ENCODE data around the gene ARHGEF28. TPM values are rescaled to one million over a fixed set of nuclear protein-coding genes. Genes with fewer than 3 reads are reported as not detected.

ARHGEF28 gene
- total and polyA plus RNA-seq, 4 experiments from 2014 or later, result not detected

- H3K27ac Mint-ChIP-seq, result no peak overlapping the region
- intact Hi-C loops (cut with micrococcal nuclease), result no loop called here
- POLR2A ChIA-PET (ENCODE audit: partially characterized antibody), result no interaction called here
- H3K27ac ChIP-seq (ENCODE audit: low read depth, low read length), result no peak overlapping the region
- CTCF ChIA-PET (ENCODE audit: partially characterized antibody), result no interaction called here
- H3K4me3 Mint-ChIP-seq, result no peak overlapping the region
- no peaks in the 10 kb centered on the region for H3K27me3 ChIP-seq (ENCODE audit: insufficient read depth, low read length)
- no peaks in the 10 kb centered on the region for H3K4me1 Mint-ChIP-seq
- no peaks in the 10 kb centered on the region for H3K9me3 ChIP-seq (ENCODE audit: control insufficient read depth in 1 of 2, low read length in 2 of 2)
- no peak for DNase-seq
- H3K4me3 ChIP-seq (ENCODE audit: low read length in 2 of 2), result no peak overlapping the region
- no peaks in the 10 kb centered on the region for H3K9me3 Mint-ChIP-seq
- H3K36me3 ChIP-seq (ENCODE audit: insufficient read depth, low read length), result no peaks in the 10 kb centered on the region
- H3K27me3 Mint-ChIP-seq, result peaks cover 0 to 1% of the 10 kb centered on the region in 2 donors
- H3K36me3 Mint-ChIP-seq, result no peaks in the 10 kb centered on the region
- H3K4me1 ChIP-seq (ENCODE audit: insufficient read depth, low read length), result no peaks in the 10 kb centered on the region
Measured at GRCh38 chr5:73918791-73919221, 292.8 kb downstream of the ARHGEF28 start.

DNA sequence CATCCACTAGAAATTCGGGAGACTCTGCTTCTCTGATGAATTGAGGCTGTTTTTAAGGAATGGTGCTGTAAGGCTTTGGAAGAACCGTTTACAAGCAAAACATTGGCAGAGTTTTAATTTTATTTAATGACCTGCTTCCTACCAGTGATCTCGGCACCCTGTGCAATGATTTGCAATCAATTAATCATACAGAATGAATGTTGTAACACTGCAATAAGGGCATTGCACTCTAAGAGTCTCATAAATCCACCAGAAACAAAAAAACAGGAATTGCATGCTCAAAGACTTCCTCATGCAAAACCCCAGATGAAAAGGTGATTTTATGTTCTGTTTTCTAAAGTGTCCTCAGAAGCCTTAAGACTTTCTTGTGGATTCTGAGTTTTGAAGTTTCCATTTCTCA lies 295.7 kb downstream of the ARHGEF28 start:
- no peak overlapping the region for H3K27ac Mint-ChIP-seq
- no peak overlapping the region for H3K27ac ChIP-seq (ENCODE audit: low read depth, low read length)
- no peak overlapping the region for H3K4me3 Mint-ChIP-seq
- peaks cover 1 to 7% of the 10 kb centered on the region in 2 donors for H3K27me3 Mint-ChIP-seq
- CTCF ChIA-PET (ENCODE audit: partially characterized antibody), result no interaction called here
- H3K4me3 ChIP-seq (ENCODE audit: low read length in 2 of 2), result no peak overlapping the region
- no peaks in the 10 kb centered on the region for H3K36me3 ChIP-seq (ENCODE audit: insufficient read depth, low read length)
- H3K4me1 Mint-ChIP-seq, result no peaks in the 10 kb centered on the region
- DNase-seq, result no peak
- H3K27me3 ChIP-seq (ENCODE audit: insufficient read depth, low read length), result no peaks in the 10 kb centered on the region
- H3K4me1 ChIP-seq (ENCODE audit: insufficient read depth, low read length), result no peaks in the 10 kb centered on the region
- POLR2A ChIA-PET (ENCODE audit: partially characterized antibody), result no interaction called here
- intact Hi-C loops (cut with micrococcal nuclease), result no loop called here
- no peaks in the 10 kb centered on the region for H3K9me3 ChIP-seq (ENCODE audit: control insufficient read depth in 1 of 2, low read length in 2 of 2)
- no peaks in the 10 kb centered on the region for H3K36me3 Mint-ChIP-seq
- H3K9me3 Mint-ChIP-seq, result no peaks in the 10 kb centered on the region

GRCh38 chr5:73922224-73922623 lies 296.2 kb downstream of the ARHGEF28 start:
- no peak overlapping the region for H3K27ac Mint-ChIP-seq
- CTCF ChIA-PET (ENCODE audit: partially characterized antibody), result no interaction called here
- intact Hi-C loops (cut with micrococcal nuclease), result no loop called here

DNA sequence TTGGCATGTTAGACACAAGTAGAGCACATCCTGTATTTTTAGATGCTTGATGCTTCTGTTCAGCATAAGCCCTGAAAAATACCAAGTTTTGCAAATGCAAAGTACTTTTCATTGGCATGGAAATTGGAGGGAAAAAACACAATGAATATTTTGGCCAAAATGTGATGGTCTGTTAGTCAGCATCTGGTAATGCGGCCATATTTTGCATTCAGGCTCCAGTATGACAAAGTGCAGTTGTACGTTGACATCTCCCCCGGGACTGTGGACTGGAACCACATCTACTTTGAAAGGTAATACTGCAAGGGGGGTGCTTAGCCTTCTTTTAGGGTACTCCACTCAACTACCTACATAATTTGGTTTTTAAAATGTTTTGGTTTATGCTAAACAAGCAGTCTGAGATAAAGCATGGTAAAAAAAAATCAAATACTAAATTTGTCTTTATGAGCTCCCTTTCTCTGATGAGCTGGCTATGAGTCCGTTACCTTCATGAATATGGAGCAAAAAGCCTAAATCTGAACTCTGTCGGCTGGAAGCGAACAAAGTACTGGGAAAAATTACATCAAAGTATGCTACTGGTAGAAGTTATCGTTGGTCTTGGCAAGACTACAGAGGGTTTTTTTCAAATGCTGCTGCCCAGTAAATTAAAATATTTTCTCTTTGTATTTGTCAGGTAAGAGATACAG lies 297.0 kb downstream of the ARHGEF28 start:
- Histone ChIP-seq H3K9me3 (ENCODE audit: control insufficient read depth in 1 of 2, low read length in 2 of 2) (no peaks in the 10 kb centered on the region), H3K27me3 (ENCODE audit: insufficient read depth, low read length) (no peaks in the 10 kb centered on the region), H3K36me3 (ENCODE audit: insufficient read depth, low read length) (no peaks in the 10 kb centered on the region), H3K27ac (ENCODE audit: low read depth, low read length) (no peak overlapping the region), H3K4me3 (ENCODE audit: low read length in 2 of 2) (no peak overlapping the region), H3K4me1 (ENCODE audit: insufficient read depth, low read length) (no peaks in the 10 kb centered on the region)
- Mint-ChIP-seq H3K27ac (no peak overlapping the region), H3K36me3 (no peaks in the 10 kb centered on the region), H3K4me3 (no peak overlapping the region), H3K9me3 (no peaks in the 10 kb centered on the region), H3K27me3 (peaks cover 1 to 7% of the 10 kb centered on the region in 2 donors), H3K4me1 (no peaks in the 10 kb centered on the region)
- POLR2A ChIA-PET (ENCODE audit: partially characterized antibody), result no interaction called here
- DNase-seq, result no peak
- intact Hi-C loops (cut with micrococcal nuclease), result no loop called here
- CTCF ChIA-PET (ENCODE audit: partially characterized antibody), result no interaction called here

More at GRCh38 chr5:73922224-73922623, 296.2 kb downstream of the ARHGEF28 start:
- no peaks in the 10 kb centered on the region for H3K27me3 ChIP-seq (ENCODE audit: insufficient read depth, low read length)
- Mint-ChIP-seq H3K4me1 (no peaks in the 10 kb centered on the region), H3K9me3 (no peaks in the 10 kb centered on the region), H3K4me3 (no peak overlapping the region), H3K27me3 (peaks cover 1 to 7% of the 10 kb centered on the region in 2 donors), H3K36me3 (no peaks in the 10 kb centered on the region)
- no peak overlapping the region for H3K27ac ChIP-seq (ENCODE audit: low read depth, low read length)
- POLR2A ChIA-PET (ENCODE audit: partially characterized antibody), result no interaction called here
- H3K36me3 ChIP-seq (ENCODE audit: insufficient read depth, low read length), result no peaks in the 10 kb centered on the region
- no peaks in the 10 kb centered on the region for H3K4me1 ChIP-seq (ENCODE audit: insufficient read depth, low read length)
- no peaks in the 10 kb centered on the region for H3K9me3 ChIP-seq (ENCODE audit: control insufficient read depth in 1 of 2, low read length in 2 of 2)
- DNase-seq, result no peak
- H3K4me3 ChIP-seq (ENCODE audit: low read length in 2 of 2), result no peak overlapping the region

GRCh38 chr5:73928476-73929070 lies 302.6 kb downstream of the ARHGEF28 start:
- H3K4me3 Mint-ChIP-seq, result no peak overlapping the region
- Histone ChIP-seq H3K4me3 (ENCODE audit: low read length in 2 of 2) (no peak overlapping the region), H3K4me1 (ENCODE audit: insufficient read depth, low read length) (no peaks in the 10 kb centered on the region), H3K36me3 (ENCODE audit: insufficient read depth, low read length) (no peaks in the 10 kb centered on the region), H3K27me3 (ENCODE audit: insufficient read depth, low read length) (no peaks in the 10 kb centered on the region), H3K9me3 (ENCODE audit: control insufficient read depth in 1 of 2, low read length in 2 of 2) (no peaks in the 10 kb centered on the region), H3K27ac (ENCODE audit: low read depth, low read length) (no peak overlapping the region)
- no peaks in the 10 kb centered on the region for H3K9me3 Mint-ChIP-seq
- ChIA-PET POLR2A (ENCODE audit: partially characterized antibody) (no interaction called here), CTCF (ENCODE audit: partially characterized antibody) (no interaction called here)
- no peak overlapping the region for H3K27ac Mint-ChIP-seq
- peaks cover 2 to 7% of the 10 kb centered on the region in 2 donors for H3K27me3 Mint-ChIP-seq
- no peaks in the 10 kb centered on the region for H3K4me1 Mint-ChIP-seq
- no peak for DNase-seq
- H3K36me3 Mint-ChIP-seq, result no peaks in the 10 kb centered on the region
- intact Hi-C loops (cut with micrococcal nuclease), result no loop called here

GRCh38 chr5:73935719-73936118 lies 309.7 kb downstream of the ARHGEF28 start:
- no peak for DNase-seq
- H3K27ac Mint-ChIP-seq, result no peak overlapping the region
- H3K4me3 ChIP-seq (ENCODE audit: low read length in 2 of 2), result no peak overlapping the region
- intact Hi-C loops (cut with micrococcal nuclease), result no loop called here
- H3K9me3 ChIP-seq (ENCODE audit: control insufficient read depth in 1 of 2, low read length in 2 of 2), result no peaks in the 10 kb centered on the region
- H3K9me3 Mint-ChIP-seq, result peaks cover 0 to 1% (median 0%) of the 10 kb centered on the region in 8 donors
- no peaks in the 10 kb centered on the region for H3K27me3 ChIP-seq (ENCODE audit: insufficient read depth, low read length)
- no peaks in the 10 kb centered on the region for H3K36me3 Mint-ChIP-seq
- no peaks in the 10 kb centered on the region for H3K4me1 ChIP-seq (ENCODE audit: insufficient read depth, low read length)
- no peaks in the 10 kb centered on the region for H3K4me1 Mint-ChIP-seq
- CTCF ChIA-PET (ENCODE audit: partially characterized antibody), result no interaction called here
- POLR2A ChIA-PET (ENCODE audit: partially characterized antibody), result no interaction called here
- peaks cover 2 to 4% of the 10 kb centered on the region in 2 donors for H3K27me3 Mint-ChIP-seq
- H3K4me3 Mint-ChIP-seq, result no peak overlapping the region
- H3K36me3 ChIP-seq (ENCODE audit: insufficient read depth, low read length), result no peaks in the 10 kb centered on the region
- H3K27ac ChIP-seq (ENCODE audit: low read depth, low read length), result no peak overlapping the region

DNA sequence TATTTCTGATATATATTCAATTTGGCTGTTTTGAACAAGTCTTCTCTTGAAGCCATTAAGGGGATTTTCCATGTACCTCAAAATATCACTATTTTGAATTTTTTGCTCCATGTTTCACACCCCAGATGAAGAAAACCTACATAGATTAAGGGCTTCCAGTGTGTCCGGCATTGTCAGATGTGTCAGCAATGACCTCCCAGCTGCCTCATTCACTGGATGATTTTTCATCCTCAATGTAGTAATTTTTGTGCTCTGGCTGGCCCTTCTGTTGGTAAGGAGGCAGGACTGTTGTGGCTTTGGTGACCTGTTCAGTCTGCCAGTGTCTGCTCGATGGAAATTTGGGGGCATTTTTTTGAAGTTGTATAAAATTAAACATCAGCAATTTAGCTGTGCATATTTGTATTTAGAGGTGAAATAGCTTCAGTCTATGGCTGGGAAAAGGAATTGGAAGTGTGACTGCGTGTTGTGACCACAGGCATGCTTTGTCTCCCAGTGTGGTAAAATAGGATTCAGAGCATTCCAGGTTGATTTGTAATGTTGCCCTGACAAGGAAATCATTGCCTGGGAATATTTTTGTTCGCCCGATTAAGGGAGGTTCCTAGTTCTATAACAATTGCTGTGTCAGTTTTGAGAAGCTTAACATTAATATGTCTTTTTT lies 312.4 kb downstream of the ARHGEF28 start:
- CTCF ChIA-PET (ENCODE audit: partially characterized antibody), result no interaction called here
- DNase-seq, result no peak

More for the DNA sequence above, 312.4 kb downstream of the ARHGEF28 start:
- Histone ChIP-seq H3K27me3 (ENCODE audit: insufficient read depth, low read length) (no peaks in the 10 kb centered on the region), H3K4me3 (ENCODE audit: low read length in 2 of 2) (no peak overlapping the region), H3K36me3 (ENCODE audit: insufficient read depth, low read length) (no peaks in the 10 kb centered on the region), H3K27ac (ENCODE audit: low read depth, low read length) (no peak overlapping the region), H3K9me3 (ENCODE audit: control insufficient read depth in 1 of 2, low read length in 2 of 2) (no peaks in the 10 kb centered on the region), H3K4me1 (ENCODE audit: insufficient read depth, low read length) (no peaks in the 10 kb centered on the region)
- Mint-ChIP-seq H3K27me3 (peaks cover 2 to 4% of the 10 kb centered on the region in 2 donors), H3K27ac (no peak overlapping the region), H3K9me3 (peaks cover 0 to 12% (median 6%) of the 10 kb centered on the region in 8 donors), H3K36me3 (no peaks in the 10 kb centered on the region), H3K4me1 (no peaks in the 10 kb centered on the region), H3K4me3 (no peak overlapping the region)
- POLR2A ChIA-PET (ENCODE audit: partially characterized antibody), result no interaction called here
- intact Hi-C loops (cut with micrococcal nuclease), result no loop called here

Measured in CD4-positive, alpha-beta memory T cell (primary cell).